ENCODE measurements around the gene EML4. TPM values are rescaled to one million over a fixed set of nuclear protein-coding genes. Genes with fewer than 3 reads are reported as not detected.

Gene EML4
- total and polyA plus RNA-seq, 10 of the 15 experiments (the other 5 are each of a cell fraction or from before 2014, with no cell fraction given): 23.1 to 91.3 (median 77.4) TPM

GRCh38 chr2:42315844-42316470, 146.8 kb downstream of the EML4 start:
- H3K4me2 ChIP-seq (ENCODE audit: control insufficient read depth, insufficient read depth): no peak overlapping the region
- H2AFZ ChIP-seq (ENCODE audit: control insufficient read depth, low read depth, low read length): no peak overlapping the region
- no peaks in the 10 kb centered on the region for H4K20me1 ChIP-seq (ENCODE audit: control insufficient read depth, insufficient read depth)
- peaks cover 0 to 6% of the 10 kb centered on the region in 2 experiments; a peak in 2 of 4 replicates for H3K36me3 ChIP-seq (ENCODE audit: control insufficient read depth in 2 of 2, insufficient read depth in 2 of 2, low read length in 1 of 2)
- in situ Hi-C loops (cut with MboI): no loop called here
- ChIA-PET POLR2A (no interaction called here), CTCF (interaction anchor here (0.6 to 2.0 kb wide), 2 partner anchors 13 to 322 kb away, joined by 3 to 7 read pairs; no protein-coding TSS in a partner anchor), SMC1A (ENCODE audit: uncharacterized antibody, unreplicated experiment) (interaction anchor here (0.6 kb wide), 2 partner anchors 13 to 72 kb away, joined by 3 read pairs; no protein-coding TSS in a partner anchor), RAD21 (ENCODE audit: unreplicated experiment) (interaction anchor here (0.6 kb wide), 1 partner anchor 1316 kb away, joined by 3 read pairs; no protein-coding TSS in a partner anchor)
- H3K4me1 ChIP-seq (ENCODE audit: control insufficient read depth, insufficient read depth, low read length): no peaks in the 10 kb centered on the region
- intact Hi-C loops (cut with micrococcal nuclease; ENCODE audit: unreplicated experiment): no loop called here
- ATAC-seq (no peak), DNase-seq (ENCODE audit: low read depth, low spot score) (no peak), FAIRE-seq (no peak)
- H3K4me3 ChIP-seq: no peak overlapping the region
- BruUV-seq (replicated peaks): no TSS peak
- H3K27me3 ChIP-seq (replicated peaks in 1 of 2; ENCODE audit: control insufficient read depth in 2 of 2, insufficient read depth in 2 of 2, low read length in 1 of 2): no peaks in the 10 kb centered on the region
- H3K9me3 ChIP-seq (replicated peaks; ENCODE audit: control insufficient read depth, insufficient read depth, low read length): no peaks in the 10 kb centered on the region
- no peak overlapping the region for H3K27ac ChIP-seq (ENCODE audit: control insufficient read depth, insufficient read depth)
- H3K79me2 ChIP-seq (ENCODE audit: control insufficient read depth, insufficient read depth, low read length): no peaks in the 10 kb centered on the region
- WGBS (ENCODE audit: insufficient coverage, insufficient replicate concordance, low lambda C conversion rate, missing lambda C conversion rate): 94% methylated on average over 6 of the region's 6 CpGs
- no peak overlapping the region for H3K9ac ChIP-seq (ENCODE audit: control insufficient read depth, insufficient read depth, low read length)
- no peak for TF ChIP-seq ZNF384 (IDR thresholded peaks at IDR 0.05; ENCODE audit: borderline replicate concordance, low read depth, low read length)
- TF ChIP-seq RELA (IDR thresholded peaks at IDR 0.05; ENCODE audit: borderline replicate concordance, partially characterized antibody): no peak
- TF ChIP-seq ZNF592 (IDR thresholded peaks at IDR 0.05): no peak
- no peak for TF ChIP-seq HSF1 (IDR thresholded peaks at IDR 0.05; ENCODE audit: low read depth, low read length)
- TF ChIP-seq, protein P1, sequence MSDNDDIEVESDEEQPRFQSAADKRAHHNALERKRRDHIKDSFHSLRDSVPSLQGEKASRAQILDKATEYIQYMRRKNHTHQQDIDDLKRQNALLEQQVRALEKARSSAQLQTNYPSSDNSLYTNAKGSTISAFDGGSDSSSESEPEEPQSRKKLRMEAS (IDR thresholded peaks at IDR 0.05; ENCODE audit: low read depth, low read length): no peak
- TF ChIP-seq, protein P2, sequence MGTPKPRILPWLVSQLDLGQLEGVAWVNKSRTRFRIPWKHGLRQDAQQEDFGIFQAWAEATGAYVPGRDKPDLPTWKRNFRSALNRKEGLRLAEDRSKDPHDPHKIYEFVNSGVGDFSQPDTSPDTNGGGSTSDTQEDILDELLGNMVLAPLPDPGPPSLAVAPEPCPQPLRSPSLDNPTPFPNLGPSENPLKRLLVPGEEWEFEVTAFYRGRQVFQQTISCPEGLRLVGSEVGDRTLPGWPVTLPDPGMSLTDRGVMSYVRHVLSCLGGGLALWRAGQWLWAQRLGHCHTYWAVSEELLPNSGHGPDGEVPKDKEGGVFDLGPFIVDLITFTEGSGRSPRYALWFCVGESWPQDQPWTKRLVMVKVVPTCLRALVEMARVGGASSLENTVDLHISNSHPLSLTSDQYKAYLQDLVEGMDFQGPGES (IDR thresholded peaks at IDR 0.05): no peak
- no peak for TF ChIP-seq FOXK2 (IDR thresholded peaks at IDR 0.05)
- no peak for TF ChIP-seq POLR2A (IDR thresholded peaks at IDR 0.05; ENCODE audit: low read depth, low read length)
- TF ChIP-seq SREBF1 (IDR thresholded peaks at IDR 0.05; ENCODE audit: low read length): no peak
- TF ChIP-seq ZNF687 (IDR thresholded peaks at IDR 0.05): no peak
- TF ChIP-seq HDGF (IDR thresholded peaks at IDR 0.05): no peak
- no peak for TF ChIP-seq STAT1 (conservative IDR thresholded peaks at IDR 0.05)
